Measurements from ENCODE around the gene MYH8.

The MYH8 gene

GRCh38 chr17:10380631-10381408 is 40.9 kb downstream of the MYH8 start:
- DNase-seq (ENCODE audit: low spot score): no peak

DNA sequence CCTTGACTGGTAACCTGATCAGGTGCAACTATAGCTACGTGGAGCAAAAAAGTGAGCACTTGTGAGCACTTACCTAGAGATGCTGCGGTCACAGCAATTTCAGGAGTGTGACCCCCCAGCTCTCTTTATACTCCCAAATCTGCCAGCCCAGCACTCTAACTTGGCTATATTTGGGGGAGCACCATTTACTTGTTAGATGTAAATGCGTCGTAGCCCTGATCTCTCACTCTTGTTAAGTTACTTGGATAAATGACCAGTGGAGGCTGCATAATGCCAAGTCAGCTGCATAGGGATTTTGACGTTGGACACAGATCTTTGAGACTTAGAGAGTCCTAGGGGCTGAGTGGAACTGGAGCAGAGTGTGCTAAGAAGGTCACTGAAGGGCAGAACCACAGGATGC is 48.8 kb downstream of the MYH8 start, which contains the start of gene MYH13:
Gene MYH13, minus strand, starts transcription at position 101 of the 400 bp plus-strand sequence. CDS start 8,476 bp downstream, outside the sequence.
- DNase-seq (ENCODE audit: low spot score): no peak

GRCh38 chr17:10370016-10370608 is 51.6 kb downstream of the MYH8 start:
- no peak for DNase-seq (ENCODE audit: low spot score)

- DNase-seq (ENCODE audit: low spot score): no peak
These were observed 52.5 kb downstream of the MYH8 start for GRCh38 chr17:10369239-10369638.

- no peak for DNase-seq (ENCODE audit: low spot score)
These were observed 53.2 kb downstream of the MYH8 start for GRCh38 chr17:10368561-10368960.

DNA sequence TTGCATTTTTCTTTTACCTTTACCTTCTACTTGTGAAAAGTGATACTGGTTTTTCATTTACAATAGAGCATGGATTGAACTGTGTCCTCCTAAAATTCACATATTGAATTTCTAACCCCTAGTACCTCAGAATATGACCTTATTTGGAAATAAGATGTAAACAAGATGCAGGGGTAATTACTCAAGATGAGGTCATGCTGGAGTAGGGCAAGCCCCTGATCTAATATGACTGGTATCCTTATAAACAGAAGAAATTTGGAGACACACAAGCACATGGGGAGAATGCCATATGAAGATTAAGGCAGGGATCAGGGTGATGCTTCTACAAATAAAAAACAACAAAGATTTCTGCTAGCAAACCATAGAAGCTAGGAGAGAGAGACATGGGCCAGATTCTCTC is 61.2 kb downstream of the MYH8 start:
- no peak for DNase-seq (ENCODE audit: low spot score)

DNA sequence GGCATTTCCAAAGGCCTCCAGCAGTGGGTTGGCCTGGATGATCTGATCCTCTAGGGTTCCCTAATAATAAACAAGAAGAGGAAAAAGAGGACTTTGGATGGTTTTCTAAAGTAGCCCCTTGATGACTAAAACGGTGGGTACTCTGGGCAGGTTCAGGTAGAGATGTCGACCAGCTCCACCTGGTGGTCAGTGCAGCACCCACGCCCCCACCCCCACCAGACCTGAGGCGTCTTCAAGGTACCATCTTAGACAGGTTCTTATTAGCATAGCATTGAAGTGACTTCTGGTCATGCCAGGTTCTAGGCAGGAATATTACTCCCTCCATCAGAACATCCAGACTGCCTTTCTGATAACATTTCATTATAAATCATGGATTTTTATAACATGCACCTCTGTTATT is 64.0 kb downstream of the MYH8 start:
- DNase-seq (ENCODE audit: low spot score): no peak

DNA sequence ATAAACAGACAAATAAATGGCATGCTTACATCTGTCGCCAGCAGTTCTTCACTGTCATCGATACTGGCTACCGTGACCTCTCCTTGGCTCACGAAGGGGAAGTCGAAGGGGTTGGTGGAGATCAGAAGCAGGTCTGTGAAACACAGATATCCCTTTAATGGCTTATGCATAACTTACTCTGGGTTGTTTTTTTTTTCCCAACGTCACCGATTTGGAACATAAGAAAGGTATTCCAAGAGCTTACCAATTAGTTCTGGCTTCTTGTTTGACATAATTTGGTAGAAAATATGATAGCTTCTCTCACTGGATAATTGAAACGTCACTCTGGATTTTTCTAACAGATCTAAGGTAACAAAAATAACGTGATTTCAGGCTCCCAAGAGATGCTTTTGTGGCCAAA is 67.1 kb downstream of the MYH8 start:
- DNase-seq (ENCODE audit: low spot score): no peak

- DNase-seq (ENCODE audit: low spot score): no peak
These were observed 68.9 kb downstream of the MYH8 start for GRCh38 chr17:10352893-10353292.

GRCh38 chr17:10349403-10349802 is 72.3 kb downstream of the MYH8 start:
- no peak for DNase-seq (ENCODE audit: low spot score)

DNA sequence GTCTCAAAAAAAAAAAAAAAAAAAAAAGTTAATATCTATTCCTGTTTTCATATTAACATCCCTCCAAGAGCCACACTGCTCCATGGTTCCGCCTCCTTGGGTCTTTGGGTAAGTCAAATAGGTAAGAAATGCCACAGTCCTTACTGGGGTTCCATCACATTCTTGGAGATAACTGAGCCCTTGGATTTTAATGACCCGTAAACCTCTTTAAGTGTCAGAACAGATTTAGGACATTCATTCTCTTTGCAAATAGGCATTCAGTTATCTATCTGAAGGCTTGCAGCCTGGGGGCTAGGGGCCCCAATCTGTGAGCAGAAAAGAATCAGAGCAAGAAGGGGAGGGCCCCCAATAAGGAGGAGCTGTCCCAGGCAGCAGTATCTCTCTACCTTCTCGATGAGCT is 76.9 kb downstream of the MYH8 start:
- DNase-seq (ENCODE audit: low spot score): no peak
